ENCODE measurements around the gene DOHH.

Gene DOHH, protein sequence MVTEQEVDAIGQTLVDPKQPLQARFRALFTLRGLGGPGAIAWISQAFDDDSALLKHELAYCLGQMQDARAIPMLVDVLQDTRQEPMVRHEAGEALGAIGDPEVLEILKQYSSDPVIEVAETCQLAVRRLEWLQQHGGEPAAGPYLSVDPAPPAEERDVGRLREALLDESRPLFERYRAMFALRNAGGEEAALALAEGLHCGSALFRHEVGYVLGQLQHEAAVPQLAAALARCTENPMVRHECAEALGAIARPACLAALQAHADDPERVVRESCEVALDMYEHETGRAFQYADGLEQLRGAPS

DNA sequence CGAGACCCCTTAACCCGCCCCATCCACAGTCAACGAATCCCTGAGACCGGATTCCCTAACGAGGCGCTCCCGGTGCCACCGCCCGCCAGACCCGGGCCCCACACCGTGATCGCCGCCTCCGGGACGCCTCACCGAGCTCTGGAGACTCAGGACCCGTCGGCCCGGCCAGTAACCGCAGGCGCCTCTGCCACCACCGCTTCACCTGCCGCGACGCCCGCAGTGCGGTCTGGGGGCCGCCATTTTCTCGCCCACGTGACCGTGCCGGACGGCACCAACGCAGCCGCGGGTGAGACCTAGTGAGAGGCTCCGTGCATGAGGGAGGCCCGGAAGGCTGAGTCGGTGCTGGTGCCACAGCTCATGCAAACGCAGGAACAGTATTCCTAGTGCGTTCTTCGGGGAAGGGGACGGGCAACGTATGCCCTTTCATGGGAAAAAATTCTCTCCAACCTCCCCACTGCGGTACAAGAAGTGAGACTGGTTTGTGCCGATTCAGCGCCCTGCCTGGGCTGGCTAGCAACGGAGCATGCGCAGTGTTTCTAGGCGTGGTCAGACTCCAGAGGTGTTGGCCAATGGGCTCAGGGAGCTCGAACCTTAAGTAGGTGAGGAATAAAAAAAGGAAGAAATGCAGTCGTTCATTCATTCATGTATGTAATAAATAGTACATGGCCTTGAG is at the start of gene DOHH:
Gene DOHH, minus strand, starts transcription at position 246 of the 673 bp plus-strand sequence. CDS start 3,860 bp downstream, outside the sequence.
- DNase-seq (ENCODE audit: low spot score): peak; percentile 98

DNA sequence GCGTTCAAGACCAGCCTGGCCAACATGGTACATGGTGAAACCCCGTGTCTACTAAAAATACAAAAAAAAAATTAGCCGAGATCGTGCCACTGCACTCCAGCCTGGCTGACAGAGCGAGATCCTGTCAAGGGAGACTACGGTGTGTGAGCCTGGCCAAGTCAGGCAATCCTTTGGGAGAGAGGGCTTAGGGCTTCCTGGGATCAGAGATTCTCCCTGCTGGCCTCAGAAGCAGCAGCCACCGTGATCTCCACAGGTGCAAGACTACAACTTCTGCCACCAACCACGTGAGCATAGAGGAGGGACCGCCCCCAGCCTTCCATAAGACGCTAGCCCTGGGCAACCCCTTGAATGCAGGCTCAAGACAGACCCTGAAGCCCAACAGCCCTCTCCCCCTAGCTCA is 49.3 kb upstream of the DOHH start:
- no peak for DNase-seq (ENCODE audit: low spot score)

DNA sequence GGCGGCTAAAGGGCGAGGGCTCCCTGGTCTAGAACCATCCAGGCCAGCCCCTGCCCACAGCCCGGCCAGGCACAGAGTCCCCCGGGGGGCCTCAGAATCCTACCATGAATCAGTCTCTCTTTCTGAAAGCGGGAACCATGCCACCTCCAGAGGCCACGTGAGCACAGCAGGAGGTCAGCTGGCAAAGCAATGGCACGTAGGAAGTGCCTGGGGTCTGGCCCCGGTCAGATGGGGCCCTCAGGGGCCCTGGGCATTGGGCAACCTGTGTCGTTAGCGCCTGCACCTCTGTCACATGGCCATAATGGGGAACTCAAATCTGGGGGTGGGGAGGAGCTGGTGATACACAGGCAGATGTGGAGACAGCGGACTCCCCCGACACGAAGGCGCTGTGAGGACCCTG is 48.1 kb upstream of the DOHH start:
- DNase-seq (ENCODE audit: low spot score): no peak

DNA sequence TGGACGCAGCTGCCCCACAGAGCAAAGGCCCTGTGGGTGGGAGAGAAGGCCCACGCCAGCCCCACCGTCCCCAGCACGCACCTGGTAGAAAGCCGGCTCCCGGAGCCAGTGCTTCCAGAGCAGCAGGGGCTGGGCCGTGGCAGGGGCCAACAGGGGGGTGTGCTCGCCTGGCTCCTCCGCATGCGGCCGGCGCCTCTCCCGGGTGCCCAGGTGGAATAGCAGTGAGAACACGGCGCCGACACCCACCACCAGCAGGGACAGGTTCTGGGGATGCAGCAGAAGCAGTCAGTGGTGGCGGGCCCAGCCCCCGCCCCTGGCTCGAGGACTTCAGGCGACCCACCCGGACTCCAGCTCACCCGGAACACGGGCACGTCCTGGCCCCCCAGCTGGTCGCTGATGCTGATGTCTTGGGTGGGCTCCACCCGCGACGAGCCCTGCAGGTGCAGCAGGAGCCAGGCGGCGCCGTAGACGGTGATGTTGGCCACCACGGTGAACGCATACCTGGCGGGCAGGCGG is 47.4 kb upstream of the DOHH start:
- DNase-seq (ENCODE audit: low spot score): no peak

DNA sequence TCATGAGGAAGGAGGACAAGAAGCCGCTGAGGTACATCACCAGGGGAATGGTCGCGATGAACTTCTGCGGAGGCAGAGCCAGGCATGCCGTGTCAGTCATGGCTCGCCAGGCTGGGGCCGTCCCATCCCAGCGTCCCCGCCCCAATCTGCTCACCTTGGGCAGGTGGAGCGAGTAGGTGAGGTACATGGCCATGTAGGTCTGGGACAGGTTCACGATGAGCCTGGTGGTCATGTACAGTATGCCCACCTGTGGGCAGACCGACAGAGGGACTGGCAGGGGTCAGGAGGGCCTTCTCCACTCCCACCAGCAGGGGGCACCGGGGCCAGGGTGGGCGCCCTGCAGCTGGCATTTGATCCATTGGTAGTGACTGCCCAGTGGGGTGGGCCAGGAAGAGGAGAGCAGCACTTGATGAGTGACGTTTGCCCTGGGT is 46.8 kb upstream of the DOHH start:
- DNase-seq (ENCODE audit: low spot score): no peak

DNA sequence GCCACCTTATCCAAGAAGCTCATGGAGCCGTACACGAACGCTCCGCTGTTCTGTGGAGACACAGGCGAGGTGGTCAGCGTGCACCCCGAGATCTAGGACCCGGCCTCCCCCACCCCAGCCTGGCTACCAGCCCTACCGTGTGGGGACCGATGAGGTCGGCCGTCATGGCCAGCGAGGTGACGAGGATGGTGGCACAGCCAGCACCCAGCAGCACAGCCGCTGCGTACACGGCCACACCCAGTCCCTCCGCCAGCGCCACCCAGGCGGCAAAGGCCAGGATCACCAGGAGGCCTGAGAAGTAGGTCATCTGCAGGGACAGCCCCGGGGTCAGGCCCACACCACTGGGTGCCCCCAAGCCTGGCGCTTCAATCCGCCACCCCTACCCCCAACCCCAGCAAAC is 45.6 kb upstream of the DOHH start:
- no peak for DNase-seq (ENCODE audit: low spot score)

DNA sequence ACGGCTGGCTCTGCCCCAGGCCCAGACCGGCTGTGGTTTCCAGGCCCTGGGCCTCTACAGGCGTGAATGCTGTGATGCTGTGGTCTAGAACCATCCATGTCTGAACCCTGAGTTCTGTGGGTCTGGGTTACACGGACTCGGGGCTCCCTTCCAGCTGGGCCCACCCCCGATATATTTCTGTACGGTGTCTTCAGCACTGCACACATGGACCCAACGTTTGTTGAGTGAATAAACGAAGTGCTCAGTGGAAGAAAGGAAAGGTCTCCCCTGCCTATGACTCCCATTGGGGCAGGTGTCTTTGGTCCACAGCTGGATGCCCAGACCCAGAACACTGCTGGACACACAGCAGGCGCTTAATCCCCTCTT is 45.2 kb upstream of the DOHH start:
- DNase-seq (ENCODE audit: low spot score): no peak

DNA sequence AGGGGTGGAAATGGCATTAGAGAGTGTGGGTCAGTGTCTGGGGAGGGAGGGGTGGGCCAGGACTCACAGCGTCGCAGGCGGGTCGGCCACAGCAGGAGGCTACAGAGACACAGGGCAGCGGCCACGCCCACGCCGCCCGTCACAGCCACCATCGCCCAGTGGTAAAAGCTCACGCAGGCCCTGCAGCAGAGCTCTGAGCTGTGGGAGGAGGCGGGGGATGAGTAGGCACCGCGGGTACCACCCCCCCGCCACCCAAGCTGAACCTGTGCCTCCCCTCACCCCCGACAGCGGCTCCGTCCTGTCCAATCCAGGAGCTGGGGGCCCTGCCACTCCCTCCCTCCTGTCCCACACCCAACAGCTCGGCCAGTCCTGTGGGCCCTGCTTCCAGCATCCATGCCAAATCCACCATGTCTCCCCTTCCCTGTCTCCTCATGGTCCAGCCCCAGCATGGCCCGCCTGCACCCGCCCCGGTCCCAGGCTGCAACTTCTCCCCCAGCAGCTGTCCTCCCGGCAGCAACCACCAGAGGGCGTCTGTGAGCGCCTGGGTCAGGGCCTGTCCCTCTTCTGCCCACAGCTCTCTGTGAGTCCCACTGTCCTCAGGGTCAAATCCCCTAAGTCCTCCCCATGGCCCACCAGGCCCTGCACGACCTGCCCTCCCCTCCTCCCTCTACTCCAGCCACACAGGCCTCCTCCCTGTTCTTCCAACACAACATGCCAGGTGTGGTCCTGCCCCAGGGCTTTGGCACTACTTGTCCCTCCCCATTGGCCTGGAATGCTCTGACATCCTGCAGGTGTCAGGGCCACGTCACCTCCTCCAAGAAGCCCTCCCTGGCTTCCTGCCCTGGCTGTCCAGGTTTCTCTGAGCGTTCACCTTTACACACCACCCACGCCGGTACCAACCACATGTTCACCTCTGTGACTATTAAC is 44.5 kb upstream of the DOHH start:
- DNase-seq (ENCODE audit: low spot score): peak; percentile 26

DNA sequence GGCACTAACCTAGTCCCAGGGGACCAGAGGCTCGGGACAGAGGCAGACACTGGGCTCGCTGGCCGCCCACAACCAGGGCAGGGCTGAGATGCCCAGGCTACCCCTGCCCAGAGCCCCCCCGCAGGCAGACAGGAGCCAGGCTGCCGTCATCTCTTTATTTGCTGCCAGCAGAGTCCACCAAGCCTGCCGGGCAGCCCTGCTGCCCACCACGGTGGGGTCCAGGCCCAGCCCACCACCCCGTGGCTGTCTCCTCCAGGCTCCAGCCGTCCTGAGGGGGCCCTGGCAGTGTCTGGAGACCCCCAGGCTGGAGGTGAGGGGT is 43.5 kb upstream of the DOHH start:
- DNase-seq (ENCODE audit: low spot score): no peak

DNA sequence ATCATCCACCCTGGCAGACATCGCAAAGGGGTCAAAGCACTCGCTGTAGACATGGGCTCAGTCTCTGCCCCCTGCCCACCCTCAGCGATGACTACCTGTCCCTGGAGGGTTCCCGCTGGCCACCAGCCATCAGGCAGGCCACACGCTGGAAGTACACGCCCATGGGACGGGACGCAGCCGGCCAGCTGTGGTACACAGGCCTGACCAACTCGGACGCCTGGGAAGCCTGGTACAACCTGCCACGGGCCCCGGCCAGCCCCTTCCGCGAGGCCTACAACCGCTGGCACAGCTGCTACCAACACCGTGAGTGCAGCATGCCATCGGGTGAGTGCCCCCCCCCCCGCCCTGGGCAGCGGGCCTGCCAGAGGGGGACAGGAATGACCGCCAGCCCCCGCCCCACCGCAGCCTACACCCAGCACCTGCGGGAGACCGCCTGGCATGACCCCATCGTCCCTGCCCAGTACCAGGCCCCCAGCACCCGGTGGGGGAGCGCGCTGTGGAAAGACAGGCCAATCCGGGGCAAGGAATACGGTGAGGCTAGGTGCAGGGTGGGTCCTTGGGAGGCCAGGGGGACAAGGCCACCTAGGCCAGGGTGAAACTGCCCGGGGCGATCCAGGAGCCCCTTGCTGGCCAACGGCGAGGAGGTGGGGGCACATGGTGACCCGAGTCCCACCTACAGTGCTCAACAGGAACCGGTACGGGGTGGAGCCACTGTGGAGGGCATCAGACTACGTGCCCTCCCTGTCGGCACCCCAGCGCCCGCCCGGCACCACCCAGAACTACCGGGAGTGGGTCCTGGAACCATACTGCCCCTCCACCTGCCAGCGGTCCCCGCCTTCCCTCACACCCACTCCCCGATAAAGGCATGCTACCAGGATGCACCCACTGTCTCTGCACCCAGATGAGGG is 42.9 kb upstream of the DOHH start:
- no peak for DNase-seq (ENCODE audit: low spot score)

DNA sequence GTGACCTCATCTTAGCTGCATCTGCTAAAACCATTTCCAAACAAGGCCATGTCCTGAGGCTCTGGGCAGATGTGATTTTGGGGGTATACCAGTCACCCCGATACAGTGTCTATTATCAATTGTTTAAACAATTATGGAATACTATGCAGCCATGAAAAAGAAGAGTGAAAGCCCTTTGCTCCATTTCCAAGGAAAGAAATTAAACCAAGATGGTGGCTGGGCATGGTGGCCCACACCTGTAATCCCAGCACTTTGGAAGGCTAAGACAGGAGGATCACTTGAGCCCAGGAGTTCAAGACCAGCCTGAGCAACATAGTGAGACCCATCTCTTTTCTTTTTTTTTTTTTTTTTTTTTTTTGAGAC is 39.3 kb upstream of the DOHH start:
- no peak for DNase-seq (ENCODE audit: low spot score)

DNA sequence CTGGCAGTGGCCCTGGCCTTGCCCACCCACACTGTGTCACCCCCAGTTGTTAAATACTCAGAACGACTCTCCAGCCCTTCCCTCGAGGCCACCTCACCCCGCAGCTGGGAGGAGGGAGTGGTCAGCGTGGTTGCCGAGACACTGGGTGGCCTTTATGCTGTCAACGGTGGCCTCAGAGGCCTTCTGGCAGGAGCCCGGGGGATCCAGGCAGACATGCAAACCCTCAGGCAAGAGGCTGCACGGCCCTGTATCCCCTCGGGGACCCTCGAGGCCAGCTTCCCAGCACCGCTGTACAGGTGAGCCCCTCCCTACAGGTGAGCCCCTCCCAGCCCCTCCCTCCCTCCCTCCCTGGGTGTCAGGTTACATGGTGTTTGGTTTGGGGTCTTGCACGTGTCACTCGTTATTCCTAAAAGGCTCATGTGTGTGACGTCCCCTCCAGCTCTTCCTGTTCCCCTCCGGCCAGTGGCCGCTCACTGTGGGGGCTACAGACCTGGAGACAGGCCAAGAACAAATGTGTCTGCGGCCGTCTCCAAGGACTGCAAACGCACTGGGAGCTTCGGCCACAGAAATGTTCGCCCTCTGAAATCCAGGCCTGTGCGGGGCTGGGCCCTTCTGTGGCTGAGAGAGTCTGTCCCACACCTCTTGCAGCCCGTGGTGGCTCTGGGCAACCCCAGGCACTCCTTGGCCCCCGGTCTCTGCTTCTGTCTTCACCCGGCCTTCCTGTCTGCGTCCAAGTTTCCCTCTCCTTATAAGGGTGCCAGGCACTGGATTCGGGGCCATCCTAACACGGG is 38.7 kb upstream of the DOHH start, which contains the start of gene TEKTIP1:
Gene TEKTIP1, plus strand, starts transcription at position 210 of the 791 bp plus-strand sequence. Its CDS starts 4 bp downstream, at position 214.
- DNase-seq (ENCODE audit: low spot score): no peak

DNA sequence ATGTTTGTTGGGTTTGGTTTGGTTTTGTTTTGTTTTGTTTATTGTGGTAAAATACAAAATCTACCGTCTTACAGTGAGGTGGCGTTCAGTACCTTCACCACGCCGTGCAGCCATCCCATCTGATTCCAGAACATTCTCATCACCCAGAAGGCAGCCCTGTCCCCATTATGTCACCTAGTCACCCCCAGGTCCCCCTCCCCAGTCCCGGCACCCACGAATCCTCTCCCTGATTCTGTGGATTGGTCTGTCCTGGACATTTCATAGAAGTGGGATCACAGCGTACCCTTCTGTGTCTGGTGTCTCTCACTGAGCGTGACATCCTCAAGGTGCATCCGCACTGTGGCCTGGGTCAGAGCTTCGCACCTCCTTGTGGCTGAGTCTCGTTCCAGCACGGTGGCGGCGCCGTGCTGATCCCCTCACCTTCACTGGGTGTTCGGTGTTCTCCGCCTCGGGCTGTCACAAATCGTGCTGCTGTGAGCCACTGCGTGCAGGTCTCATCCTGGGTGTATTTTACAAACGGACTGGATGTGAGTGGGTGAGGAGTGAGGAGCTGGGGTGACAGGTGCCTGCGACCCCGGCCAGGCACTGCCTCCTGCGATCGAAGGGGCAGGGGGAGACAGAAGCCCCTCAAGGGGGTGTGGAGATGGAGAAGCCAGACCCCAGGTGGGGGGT is 37.9 kb upstream of the DOHH start:
- DNase-seq (ENCODE audit: low spot score): no peak

DNA sequence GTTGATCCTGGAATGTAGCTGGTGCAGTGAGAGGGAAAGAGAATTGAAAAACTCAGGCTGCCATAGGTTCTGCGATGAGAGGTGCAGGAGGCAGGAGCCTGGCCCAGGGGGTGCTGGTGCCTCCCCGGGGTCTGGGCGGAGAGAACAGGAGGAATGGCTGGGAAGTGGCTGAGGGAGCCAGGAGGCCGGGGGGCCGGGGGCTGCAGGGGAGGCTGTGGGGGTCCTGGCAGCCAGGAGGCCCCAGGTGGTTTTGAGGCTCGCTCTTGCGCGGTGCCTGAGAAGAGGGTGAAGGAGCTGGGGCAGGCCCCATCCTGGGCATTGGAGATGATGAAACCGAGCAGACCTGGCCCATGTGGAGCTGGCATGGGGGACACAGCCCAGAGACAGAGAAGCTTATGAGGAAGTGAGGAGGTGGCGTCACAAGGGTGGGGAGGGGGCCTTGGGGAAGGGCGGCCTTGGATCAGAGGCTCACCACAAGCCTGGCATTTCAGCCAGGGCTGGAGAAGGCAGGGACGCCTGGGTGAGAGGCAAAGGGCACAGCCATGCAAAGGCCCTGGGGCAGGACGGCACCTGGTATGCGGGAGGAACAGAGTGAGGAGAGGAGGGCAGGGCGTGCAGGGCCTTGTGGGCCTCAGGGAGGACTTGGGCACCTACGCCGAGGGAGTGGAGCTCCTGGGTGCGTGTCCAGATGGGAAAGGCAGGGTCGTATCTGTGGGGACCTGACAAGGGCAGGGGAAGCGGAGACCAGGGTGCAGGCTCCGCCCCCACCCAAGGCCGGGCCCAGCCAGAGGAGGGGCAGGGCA is 37.2 kb upstream of the DOHH start:
- no peak for DNase-seq (ENCODE audit: low spot score)

DNA sequence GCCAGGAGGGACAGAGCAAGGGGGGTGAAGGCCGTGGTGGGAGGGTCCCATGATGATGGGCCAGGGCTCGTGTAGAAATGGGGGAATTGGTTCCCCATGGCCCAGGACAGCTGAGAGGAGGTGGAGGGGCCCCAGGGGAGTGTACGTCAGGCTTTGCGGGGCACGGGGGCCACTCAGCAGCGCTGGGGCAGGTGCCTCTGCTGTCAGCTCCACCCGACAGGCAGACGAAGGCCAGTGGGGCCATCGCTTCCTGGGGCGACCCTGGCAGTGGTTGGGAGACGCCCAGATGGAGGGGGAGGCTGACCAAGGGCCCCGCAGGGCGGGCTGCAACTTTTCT is 36.6 kb upstream of the DOHH start:
- DNase-seq (ENCODE audit: low spot score): no peak

DNA sequence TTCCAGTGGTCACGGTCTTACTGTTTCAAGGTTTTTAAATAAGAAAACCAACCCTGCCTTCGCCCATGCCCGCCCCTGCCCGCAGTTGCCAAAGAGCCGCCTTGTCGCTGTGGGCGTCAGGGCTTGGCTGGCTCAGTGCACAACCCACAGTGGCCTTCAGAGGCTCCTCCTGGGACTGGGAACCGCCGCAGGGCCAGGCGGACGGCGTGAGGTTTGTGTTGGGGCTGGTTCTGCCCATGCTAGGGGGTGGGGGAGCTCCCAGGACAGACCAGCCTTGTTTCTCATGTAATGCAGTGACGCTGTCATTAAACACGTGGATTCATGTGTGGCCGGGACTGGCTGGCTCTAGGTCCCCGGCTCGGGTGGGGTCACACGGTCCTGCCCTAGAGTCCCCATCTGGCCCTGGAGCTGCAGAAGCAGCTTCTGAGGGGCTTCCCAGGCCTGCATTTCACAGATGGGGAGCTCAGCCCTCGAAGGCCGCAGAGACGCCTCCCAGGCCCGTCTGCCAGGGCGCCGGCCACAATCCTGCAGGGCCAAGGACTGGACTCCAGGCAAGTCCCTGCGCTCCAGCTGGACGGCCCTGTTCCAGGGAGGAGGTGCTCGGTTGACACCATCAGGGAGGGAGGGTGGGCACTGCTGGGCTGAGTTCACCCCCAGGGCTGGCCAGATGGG is 36.1 kb upstream of the DOHH start:
- DNase-seq (ENCODE audit: low spot score): no peak

DNA sequence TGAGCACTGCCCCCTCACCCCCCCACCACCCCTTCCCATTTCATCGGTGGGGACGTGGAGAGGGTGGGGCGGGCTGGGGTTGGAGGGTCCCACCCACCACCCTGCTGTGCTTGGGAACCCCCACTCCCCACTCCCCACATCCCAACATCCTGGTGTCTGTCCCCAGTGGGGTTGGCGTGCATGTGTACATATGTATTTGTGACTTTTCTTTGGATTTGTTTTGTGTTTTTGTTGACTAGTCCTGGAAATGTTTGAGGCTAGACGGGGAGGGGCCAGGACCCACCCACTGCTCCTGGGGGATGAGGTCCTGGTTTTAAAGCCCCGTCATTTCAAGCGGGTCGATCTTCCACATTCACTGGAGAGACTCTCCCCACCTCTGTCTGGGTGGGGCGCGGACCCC is 35.5 kb upstream of the DOHH start:
- DNase-seq (ENCODE audit: low spot score): no peak

DNA sequence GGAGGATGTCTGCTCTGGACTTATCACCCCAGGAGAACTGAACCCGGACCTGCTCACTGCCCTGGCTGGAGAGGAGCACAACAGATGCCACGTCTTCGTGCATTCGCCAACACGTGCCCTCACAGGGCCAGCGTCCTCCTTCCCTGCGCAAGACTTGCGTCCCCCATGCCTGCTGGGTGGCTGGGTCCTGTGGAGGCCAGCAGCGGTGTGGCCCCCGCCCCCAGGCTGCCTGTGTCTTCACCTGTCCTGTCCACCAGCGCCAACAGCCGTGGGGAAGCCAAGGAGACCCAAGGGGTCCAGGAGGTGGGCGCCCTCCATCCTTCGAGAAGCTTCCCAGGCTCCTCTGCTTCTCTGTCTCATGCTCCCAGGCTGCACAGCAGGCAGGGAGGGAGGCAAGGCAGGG is 35.1 kb upstream of the DOHH start:
- DNase-seq (ENCODE audit: low spot score): no peak

DNA sequence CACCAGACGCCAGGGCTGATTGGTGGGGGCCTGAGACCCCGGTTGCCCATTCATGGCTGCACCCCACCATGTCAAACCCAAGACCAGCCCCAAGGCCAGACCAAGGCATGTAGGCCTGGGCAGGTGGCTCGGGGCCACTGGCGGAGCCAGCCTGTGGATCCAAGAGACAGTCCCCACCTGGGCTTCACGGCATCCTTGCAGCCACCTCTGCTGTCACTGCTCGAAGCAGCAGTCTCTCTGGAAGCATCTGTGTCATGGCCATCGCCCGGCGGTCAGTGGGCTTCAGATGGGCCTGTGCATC is 34.7 kb upstream of the DOHH start:
- no peak for DNase-seq (ENCODE audit: low spot score)
